Regular cardiac myocyte (primary cell): ENCODE measurements around the gene SLC22A13. TPM values are rescaled to one million over a fixed set of nuclear protein-coding genes. Genes with fewer than 3 reads are reported as not detected.

Source experiments
- total RNA-seq: library from RNA; depleted of rRNA; stranded (reverse); fragments of >200 nt; gene quantifications from 2 replicates; pipeline ENCODE4 v1.2.3, GENCODE V29; 2014

The SLC22A13 gene
- total RNA-seq: 0.56 and 0.58 TPM in 2 replicates

GRCh38 chr3:38265604-38266307 lies at the start of gene SLC22A13:
Gene SLC22A13, plus strand, starts transcription at chr3:38265812. Its CDS starts 49 bp downstream, at chr3:38265861.

GRCh38 chr3:38281895-38282686 lies 16.5 kb downstream of the SLC22A13 start, which contains the start of gene SLC22A14:
Gene SLC22A14, plus strand, starts transcription at chr3:38282294. Its CDS starts 23,733 bp downstream, at chr3:38306027.

Other genes with a start within 250 kb of the SLC22A13 start
- 16.1 and 29.0 TPM in 2 replicates for gene PLCD1, start 236.2 kb upstream of the SLC22A13 start, total RNA-seq
- 0.28 TPM in 1 of 2 replicates, not detected in the other for gene DLEC1, start 226.6 kb upstream of the SLC22A13 start, total RNA-seq
- gene ACAA1, start 128.7 kb upstream of the SLC22A13 start, total RNA-seq: 21.4 and 53.1 TPM in 2 replicates
- gene MYD88, start 127.2 kb upstream of the SLC22A13 start, total RNA-seq: 7.6 and 23.0 TPM in 2 replicates
- 40.6 and 60.6 TPM in 2 replicates for gene OXSR1, start 100.3 kb upstream of the SLC22A13 start, total RNA-seq
- gene SLC22A14, start 16.5 kb downstream of the SLC22A13 start, total RNA-seq: 0.28 TPM in 1 of 2 replicates, not detected in the other
- gene XYLB, start 81.0 kb downstream of the SLC22A13 start, total RNA-seq: 3.9 and 4.4 TPM in 2 replicates
- gene ACVR2B, start 188.1 kb downstream of the SLC22A13 start, total RNA-seq: 1.9 and 3.7 TPM in 2 replicates
- gene EXOG, start 230.5 kb downstream of the SLC22A13 start, total RNA-seq: 5.6 and 9.2 TPM in 2 replicates